ENCODE results near the gene CCR5AS.
"Not testable (repeated sequence)": the region's sequence is repeated elsewhere in the genome, so short reads cannot be mapped to it uniquely, and the experiment has no call there.

The CCR5AS gene

DNA sequence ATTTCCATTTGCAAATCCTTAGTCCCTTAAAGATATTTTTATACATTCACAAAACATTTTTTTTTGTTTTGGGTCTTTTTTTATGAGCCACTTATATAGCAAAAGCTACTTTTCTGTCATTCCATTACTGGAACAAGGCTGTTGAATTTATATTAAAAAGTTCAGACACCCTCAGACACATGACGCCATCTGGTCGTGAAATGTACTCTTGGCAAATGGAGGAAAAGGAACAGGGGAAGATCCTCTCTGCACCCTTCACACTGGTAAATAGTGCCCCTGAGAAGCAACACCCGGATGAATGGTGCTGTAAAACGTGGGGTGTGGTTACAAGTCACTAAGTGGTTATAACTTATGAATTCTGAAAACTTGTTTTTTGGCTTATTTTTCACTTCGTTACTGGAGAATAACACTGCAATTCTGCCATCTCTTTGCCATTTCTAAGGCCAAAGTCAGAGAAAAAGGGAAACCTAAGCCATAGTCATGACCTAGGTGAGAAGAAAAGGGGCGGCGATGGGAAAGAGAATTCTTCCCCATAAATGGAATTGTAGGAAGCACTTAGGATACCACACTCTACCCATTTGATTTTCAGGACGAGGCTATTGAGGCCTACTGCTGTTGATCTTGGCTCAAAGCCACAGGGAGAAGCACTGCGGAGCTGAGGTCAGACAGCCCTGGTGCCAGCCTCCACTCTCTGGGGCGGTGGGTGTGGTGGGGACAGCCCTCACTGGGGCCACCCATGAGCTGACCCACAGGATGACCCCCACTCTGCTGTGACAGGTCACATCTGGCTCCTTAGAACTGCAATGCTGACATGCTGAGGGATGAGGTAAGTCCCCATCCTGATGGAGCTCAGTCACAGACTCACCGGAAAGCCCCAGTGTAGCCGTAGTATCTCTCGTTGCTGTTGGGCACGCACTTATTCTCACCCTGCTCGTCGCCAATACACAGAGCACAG is 36.0 kb upstream of the CCR5AS start:
- DNase-seq (ENCODE audit: low read depth), result peak; percentile 70
- peaks cover 3% of the 10 kb centered on the region for H3K9me3 ChIP-seq (ENCODE audit: control insufficient read depth, low read length)
- H3K36me3 ChIP-seq (ENCODE audit: control insufficient read depth, insufficient read depth, low read length, severe bottlenecking), result no peaks in the 10 kb centered on the region
- H3K27me3 ChIP-seq (replicated peaks; ENCODE audit: control insufficient read depth, insufficient read depth, low read length), result peaks cover 26% of the 10 kb centered on the region
- no peak overlapping the region for H3K4me3 ChIP-seq (ENCODE audit: low read length)
- H3K4me1 ChIP-seq (ENCODE audit: control insufficient read depth, insufficient read depth, low read length), result no peaks in the 10 kb centered on the region
- H3K9ac ChIP-seq (ENCODE audit: low read length), result no peak overlapping the region

DNA sequence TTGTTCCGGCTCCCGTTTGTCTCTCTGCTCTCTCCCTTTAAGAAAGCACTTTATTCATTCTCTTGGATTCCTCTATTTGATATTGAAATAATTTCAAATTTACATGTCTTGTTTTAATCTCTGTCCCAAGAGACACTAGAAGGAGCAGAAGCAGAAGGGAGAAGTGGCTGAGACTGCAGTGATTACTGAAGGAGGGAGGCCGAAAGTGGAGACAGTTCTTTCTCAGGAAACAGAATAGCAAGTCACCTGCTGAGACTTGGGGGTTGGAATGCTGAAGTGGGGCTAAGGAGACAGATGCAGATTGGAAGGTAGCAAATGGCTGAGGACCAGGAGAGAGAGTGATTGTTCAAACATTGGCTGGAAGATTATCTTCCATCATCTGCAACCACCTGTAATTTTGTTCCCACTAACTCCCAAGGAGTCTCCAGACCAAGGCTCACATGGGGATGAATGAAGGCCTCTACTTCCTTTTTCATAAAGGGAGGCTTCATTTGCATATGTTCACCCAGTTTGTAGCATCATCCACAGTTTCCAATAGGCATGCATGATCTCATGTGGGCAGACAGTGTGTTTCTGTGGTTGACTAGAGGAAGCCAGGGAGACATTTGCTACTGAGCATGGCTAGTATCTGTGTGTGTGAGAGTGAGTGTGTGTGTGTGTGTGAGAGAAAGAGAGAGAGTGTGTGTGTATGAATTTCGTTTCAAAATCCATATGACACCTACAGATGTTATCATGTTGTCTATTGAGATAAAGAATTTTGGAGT is 33.8 kb upstream of the CCR5AS start:
- Histone ChIP-seq H3K27me3 (replicated peaks; ENCODE audit: control insufficient read depth, insufficient read depth, low read length) (peaks cover 8% of the 10 kb centered on the region), H3K36me3 (ENCODE audit: control insufficient read depth, insufficient read depth, low read length, severe bottlenecking) (no peaks in the 10 kb centered on the region), H3K4me3 (ENCODE audit: low read length) (no peak overlapping the region), H3K9me3 (ENCODE audit: control insufficient read depth, low read length) (peaks cover 3% of the 10 kb centered on the region), H3K9ac (ENCODE audit: low read length) (no peak overlapping the region), H3K4me1 (ENCODE audit: control insufficient read depth, insufficient read depth, low read length) (no peaks in the 10 kb centered on the region)
- DNase-seq (ENCODE audit: low read depth), result no peak

DNA sequence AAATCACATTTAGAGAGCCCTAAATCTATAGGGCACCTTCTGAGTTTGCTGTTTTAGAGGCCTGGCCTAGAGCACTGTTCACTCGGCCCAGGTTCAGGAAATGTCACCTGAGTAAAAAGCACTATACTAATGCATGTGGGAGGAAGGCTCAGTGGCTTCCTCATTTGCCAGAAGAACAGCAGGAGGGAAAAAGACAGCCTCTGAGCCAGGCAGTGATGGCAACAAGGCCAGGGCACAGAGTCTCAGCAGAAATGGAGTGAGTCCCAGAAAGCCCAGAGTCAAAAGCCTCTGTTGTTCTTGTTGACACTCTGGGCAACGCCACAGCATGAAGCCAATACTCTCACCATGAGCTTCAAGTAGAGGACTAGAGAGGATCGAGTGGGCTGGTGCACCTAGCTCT is 32.0 kb upstream of the CCR5AS start:
- Histone ChIP-seq H3K4me1 (ENCODE audit: control insufficient read depth, insufficient read depth, low read length) (no peaks in the 10 kb centered on the region), H3K36me3 (ENCODE audit: control insufficient read depth, insufficient read depth, low read length, severe bottlenecking) (no peaks in the 10 kb centered on the region)

DNA sequence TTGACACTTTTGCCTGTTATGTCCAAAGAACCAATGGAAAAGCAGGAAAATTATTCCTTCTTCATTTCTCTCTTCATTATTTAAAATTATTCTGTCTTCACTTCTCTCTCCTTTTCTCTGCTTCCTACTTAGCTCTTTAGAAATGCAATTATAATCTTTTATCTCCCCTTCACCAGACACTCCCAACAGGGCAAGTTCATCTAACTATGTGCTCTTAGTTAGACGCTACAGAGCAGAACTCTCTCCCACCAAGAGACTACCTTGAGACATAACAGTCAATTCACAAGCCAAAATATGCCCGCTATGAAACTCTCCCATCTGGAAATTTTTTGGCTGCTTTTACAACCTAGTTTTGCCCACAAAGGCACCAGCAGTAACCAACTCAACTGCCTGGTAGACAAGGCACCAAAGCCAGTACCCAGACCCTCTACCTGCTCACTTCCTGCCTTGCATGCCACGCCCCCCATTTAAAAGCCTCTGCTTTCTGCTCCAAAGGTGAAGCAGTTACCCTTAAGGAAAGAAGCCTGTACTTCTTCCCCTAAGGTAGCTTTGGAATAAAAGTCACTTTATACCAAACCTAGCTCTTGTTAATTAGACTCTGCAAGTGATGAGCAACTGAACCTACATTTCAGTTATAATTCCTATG is 28.3 kb upstream of the CCR5AS start:
- Histone ChIP-seq H3K4me3 (ENCODE audit: low read length) (no peak overlapping the region), H3K4me1 (ENCODE audit: control insufficient read depth, insufficient read depth, low read length) (no peaks in the 10 kb centered on the region), H3K27me3 (replicated peaks; ENCODE audit: control insufficient read depth, insufficient read depth, low read length) (peaks cover 20% of the 10 kb centered on the region), H3K36me3 (ENCODE audit: control insufficient read depth, insufficient read depth, low read length, severe bottlenecking) (no peaks in the 10 kb centered on the region), H3K9me3 (ENCODE audit: control insufficient read depth, low read length) (peaks cover 10% of the 10 kb centered on the region), H3K9ac (ENCODE audit: low read length) (no peak overlapping the region)
- no peak for DNase-seq (ENCODE audit: low read depth)

More for the DNA sequence above, 32.0 kb upstream of the CCR5AS start:
- no peak for DNase-seq (ENCODE audit: low read depth)
- Histone ChIP-seq H3K9ac (ENCODE audit: low read length) (no peak overlapping the region), H3K4me3 (ENCODE audit: low read length) (no peak overlapping the region), H3K9me3 (ENCODE audit: control insufficient read depth, low read length) (peaks cover 3% of the 10 kb centered on the region), H3K27me3 (replicated peaks; ENCODE audit: control insufficient read depth, insufficient read depth, low read length) (peaks cover 18% of the 10 kb centered on the region)

DNA sequence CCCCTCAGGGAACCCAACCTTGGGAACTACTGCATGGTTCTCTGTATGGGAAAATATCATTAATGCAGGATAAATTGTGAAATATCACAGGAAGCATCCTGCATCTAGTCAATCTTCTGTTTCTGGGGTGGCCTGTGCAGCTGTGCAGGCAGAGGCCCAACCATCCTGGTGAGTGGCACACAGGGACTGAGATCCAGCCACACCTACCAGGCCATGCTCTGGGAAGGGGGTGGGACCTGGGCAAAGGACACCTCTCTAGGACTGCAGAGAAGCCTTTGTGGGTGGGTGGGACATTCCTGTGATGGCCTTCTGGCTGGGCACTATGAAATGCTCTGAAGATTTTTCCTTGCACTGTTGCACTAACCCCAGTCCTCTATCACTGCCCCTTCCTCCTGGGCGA is 27.0 kb upstream of the CCR5AS start:
- Histone ChIP-seq H3K9ac (ENCODE audit: low read length) (no peak overlapping the region), H3K9me3 (ENCODE audit: control insufficient read depth, low read length) (peaks cover 7% of the 10 kb centered on the region), H3K4me1 (ENCODE audit: control insufficient read depth, insufficient read depth, low read length) (peaks cover under 1% of the 10 kb centered on the region), H3K27me3 (replicated peaks; ENCODE audit: control insufficient read depth, insufficient read depth, low read length) (peaks cover 17% of the 10 kb centered on the region), H3K4me3 (ENCODE audit: low read length) (no peak overlapping the region), H3K36me3 (ENCODE audit: control insufficient read depth, insufficient read depth, low read length, severe bottlenecking) (no peaks in the 10 kb centered on the region)
- DNase-seq (ENCODE audit: low read depth), result no peak

DNA sequence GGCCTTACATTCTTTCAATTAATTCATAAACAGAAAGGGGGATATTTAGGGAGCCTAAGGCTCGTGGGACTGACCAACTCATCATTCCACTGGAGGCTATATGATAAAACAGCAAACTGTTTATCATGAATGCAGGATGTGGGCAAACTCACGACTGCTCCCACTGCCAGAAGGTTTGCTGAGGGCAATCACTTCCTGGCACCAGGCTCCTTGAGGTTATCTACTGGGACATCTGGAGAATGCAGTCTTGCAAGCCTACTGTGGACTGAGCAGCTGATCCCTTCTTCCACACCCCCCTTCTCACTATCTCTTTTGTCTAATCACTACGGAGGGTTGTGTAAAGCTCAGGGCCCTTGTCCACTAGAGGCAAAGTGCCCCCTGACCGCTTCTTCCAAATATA is 26.3 kb upstream of the CCR5AS start:
- not testable (repeated sequence) for DNase-seq (ENCODE audit: low read depth); H3K4me1 ChIP-seq (ENCODE audit: control insufficient read depth, insufficient read depth, low read length); H3K36me3 ChIP-seq (ENCODE audit: control insufficient read depth, insufficient read depth, low read length, severe bottlenecking); H3K4me3 ChIP-seq (ENCODE audit: low read length); H3K9me3 ChIP-seq (ENCODE audit: control insufficient read depth, low read length); H3K9ac ChIP-seq (ENCODE audit: low read length)
- peaks cover 17% of the 10 kb centered on the region for H3K27me3 ChIP-seq (replicated peaks; ENCODE audit: control insufficient read depth, insufficient read depth, low read length)

DNA sequence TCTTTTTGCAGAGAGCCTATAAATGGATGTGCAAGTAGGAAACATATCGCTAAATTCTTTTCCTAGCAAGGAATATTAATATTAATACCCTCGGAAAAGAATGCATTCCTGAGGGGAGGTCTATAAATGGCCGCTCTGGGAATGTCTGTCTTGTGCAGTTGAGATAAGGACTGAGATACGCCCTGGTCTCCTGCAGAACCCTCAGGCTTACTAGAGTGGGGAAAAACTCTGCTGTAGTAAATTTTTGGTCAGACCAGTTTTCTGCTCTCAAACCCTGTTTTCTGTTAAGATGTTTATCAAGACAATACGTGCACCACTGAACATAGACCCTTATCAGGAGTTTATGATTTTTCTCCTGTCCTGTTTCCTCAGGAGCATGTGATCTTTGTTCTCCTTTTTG is 25.0 kb upstream of the CCR5AS start:
- not testable (repeated sequence) for H3K9me3 ChIP-seq (ENCODE audit: control insufficient read depth, low read length); H3K4me3 ChIP-seq (ENCODE audit: low read length); H3K9ac ChIP-seq (ENCODE audit: low read length); DNase-seq (ENCODE audit: low read depth); H3K36me3 ChIP-seq (ENCODE audit: control insufficient read depth, insufficient read depth, low read length, severe bottlenecking)
- Histone ChIP-seq H3K27me3 (replicated peaks; ENCODE audit: control insufficient read depth, insufficient read depth, low read length) (peaks cover 17% of the 10 kb centered on the region), H3K4me1 (ENCODE audit: control insufficient read depth, insufficient read depth, low read length) (peaks cover 11% of the 10 kb centered on the region)

DNA sequence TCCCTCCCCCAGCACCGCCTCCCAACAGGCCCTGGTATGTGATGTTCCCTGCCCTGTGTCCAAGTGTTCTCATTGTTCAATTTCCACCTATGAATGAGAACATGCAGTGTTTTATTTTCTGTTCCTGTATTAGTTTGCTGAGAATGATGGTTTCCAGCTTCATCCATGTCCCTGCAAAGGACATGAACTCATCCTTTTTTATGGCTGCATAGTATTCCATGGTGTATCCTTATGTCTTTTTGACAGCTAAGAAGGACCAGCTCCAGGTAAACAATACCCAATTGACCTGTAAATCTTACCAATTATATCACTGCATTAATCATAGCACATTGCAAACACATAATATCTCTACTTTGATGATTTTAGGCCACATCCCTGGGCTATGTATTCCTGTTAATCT is 24.0 kb upstream of the CCR5AS start:
- Histone ChIP-seq H3K4me1 (ENCODE audit: control insufficient read depth, insufficient read depth, low read length) (peaks cover 11% of the 10 kb centered on the region), H3K27me3 (replicated peaks; ENCODE audit: control insufficient read depth, insufficient read depth, low read length) (peaks cover 16% of the 10 kb centered on the region)
- H3K9ac ChIP-seq (ENCODE audit: low read length); H3K36me3 ChIP-seq (ENCODE audit: control insufficient read depth, insufficient read depth, low read length, severe bottlenecking); H3K9me3 ChIP-seq (ENCODE audit: control insufficient read depth, low read length); H3K4me3 ChIP-seq (ENCODE audit: low read length); DNase-seq (ENCODE audit: low read depth): not testable (repeated sequence)

DNA sequence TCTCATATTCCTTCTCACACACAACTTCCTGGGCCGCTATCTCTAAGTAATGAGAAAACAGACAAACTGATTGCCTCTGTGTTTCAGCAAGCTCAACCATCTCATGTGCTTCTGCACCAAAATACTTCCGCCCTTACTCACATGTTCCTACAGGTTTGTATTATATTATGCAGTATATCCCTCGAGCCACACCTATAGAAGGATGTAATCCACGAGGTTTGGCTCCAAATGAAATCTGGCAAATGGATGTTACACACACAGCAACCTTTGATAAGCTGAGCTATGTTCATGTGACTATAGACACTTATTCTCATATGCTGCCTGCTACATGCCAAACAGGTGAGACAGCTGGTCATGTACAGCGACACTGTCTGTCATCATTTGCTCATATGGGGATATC is 22.8 kb upstream of the CCR5AS start:
- Histone ChIP-seq H3K9ac (ENCODE audit: low read length) (no peak overlapping the region), H3K36me3 (ENCODE audit: control insufficient read depth, insufficient read depth, low read length, severe bottlenecking) (no peaks in the 10 kb centered on the region), H3K27me3 (replicated peaks; ENCODE audit: control insufficient read depth, insufficient read depth, low read length) (peaks cover 10% of the 10 kb centered on the region), H3K4me1 (ENCODE audit: control insufficient read depth, insufficient read depth, low read length) (peaks cover 11% of the 10 kb centered on the region), H3K9me3 (ENCODE audit: control insufficient read depth, low read length) (peaks cover 7% of the 10 kb centered on the region), H3K4me3 (ENCODE audit: low read length) (no peak overlapping the region)
- DNase-seq (ENCODE audit: low read depth), result no peak

DNA sequence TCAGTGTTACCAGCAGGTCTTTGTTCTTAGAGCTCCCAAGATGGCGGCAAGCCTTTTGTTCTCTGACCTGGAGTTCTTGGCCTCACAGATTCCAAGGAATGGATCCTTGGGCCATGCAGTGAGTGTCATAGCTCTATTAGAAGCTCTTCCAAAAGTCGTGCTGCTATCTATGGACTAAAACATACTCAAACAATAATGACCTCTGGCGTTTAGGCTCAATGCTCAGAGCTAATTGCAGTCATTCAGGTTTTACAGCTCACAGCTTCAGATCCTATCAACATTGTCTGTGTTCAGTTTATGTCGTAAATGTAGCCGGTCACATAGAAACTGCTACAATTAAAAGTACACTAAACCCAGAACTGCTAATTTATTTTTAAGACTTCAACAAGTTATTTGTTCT is 22.4 kb upstream of the CCR5AS start:
- Histone ChIP-seq H3K27me3 (replicated peaks; ENCODE audit: control insufficient read depth, insufficient read depth, low read length) (peaks cover 7% of the 10 kb centered on the region), H3K4me1 (ENCODE audit: control insufficient read depth, insufficient read depth, low read length) (peaks cover 11% of the 10 kb centered on the region), H3K36me3 (ENCODE audit: control insufficient read depth, insufficient read depth, low read length, severe bottlenecking) (no peaks in the 10 kb centered on the region), H3K9ac (ENCODE audit: low read length) (no peak overlapping the region), H3K4me3 (ENCODE audit: low read length) (no peak overlapping the region), H3K9me3 (ENCODE audit: control insufficient read depth, low read length) (peaks cover 7% of the 10 kb centered on the region)
- no peak for DNase-seq (ENCODE audit: low read depth)
